Measurements from ENCODE around the gene MAGI1.

GRCh38 chr3:65938676-65939075 is 100.0 kb downstream of the MAGI1 start:
- TF ChIP-seq POLR2A (IDR thresholded peaks at IDR 0.05; ENCODE audit: low read depth, low read length) (no peak), TAF1 (IDR thresholded peaks at IDR 0.05; ENCODE audit: borderline replicate concordance, low read depth, low read length) (no peak)

Data from GM12892 (cell line).